Hepatocyte (in vitro differentiated cells): Measurements from ENCODE around the gene PLCL1. TPM values are rescaled to one million over a fixed set of nuclear protein-coding genes. Genes with fewer than 3 reads are reported as not detected.
A peak's percentile ranks its signal among the peaks of the same experiment; 100 is the strongest.

ENCODE experiments used
- DNase-seq: peaks from one replicate; pipeline ENCODE4 v3.0.0-alpha.2; 2016; ENCODE audit warnings: low spot score
- H2AFZ ChIP-seq: fragments of 200-600 bp; sonication (generic); 2 replicates; pipeline ENCODE4 v1.6.0; 2016; ENCODE audit warnings: antibody characterized with exemption, mild to moderate bottlenecking
- H3K27ac ChIP-seq: fragments of 200-600 bp; sonication (generic); 2 replicates; pipeline ENCODE4 v1.5.1; 2016; ENCODE audit warnings: mild to moderate bottlenecking
- H3K27me3 ChIP-seq: fragments of 200-600 bp; sonication (generic); 2 replicates; pipeline ENCODE4 v1.6.1; 2016
- H3K36me3 ChIP-seq: fragments of 200-600 bp; sonication (generic); replicated peaks from 2 replicates; pipeline ENCODE4 v1.5.1; 2016; ENCODE audit warnings: low read depth; ENCODE audit not compliant: insufficient read depth
- H3K4me1 ChIP-seq: fragments of 200-600 bp; sonication (generic); 2 replicates; pipeline ENCODE4 v1.5.1; 2016; ENCODE audit warnings: mild to moderate bottlenecking, moderate library complexity; ENCODE audit not compliant: insufficient read depth
- H3K4me2 ChIP-seq: fragments of 200-600 bp; sonication (generic); 2 replicates; pipeline ENCODE4 v1.6.0; 2016
- H3K4me3 ChIP-seq: fragments of 200-600 bp; sonication (generic); 2 replicates; pipeline ENCODE4 v1.5.1; 2016; ENCODE audit warnings: mild to moderate bottlenecking
- H3K79me2 ChIP-seq: fragments of 200-600 bp; sonication (generic); 2 replicates; pipeline ENCODE4 v1.6.0; 2017; ENCODE audit warnings: mild to moderate bottlenecking
- H3K9me2 ChIP-seq: fragments of 200-600 bp; sonication (generic); replicated peaks from 2 replicates; pipeline ENCODE4 v1.6.0; 2017; ENCODE audit warnings: mild to moderate bottlenecking; ENCODE audit not compliant: insufficient read depth
- H3K9me3 ChIP-seq: fragments of 200-600 bp; sonication (generic); 2 replicates; pipeline ENCODE4 v1.5.1; 2016; ENCODE audit warnings: low read depth, mild to moderate bottlenecking
- H4K20me1 ChIP-seq: fragments of 200-600 bp; sonication (generic); 2 replicates; pipeline ENCODE4 v1.6.0; 2016; ENCODE audit warnings: mild to moderate bottlenecking; ENCODE audit not compliant: insufficient read depth, poor library complexity, severe bottlenecking
- EZH2 ChIP-seq: fragments of 200-600 bp; sonication (generic); IDR thresholded peaks from 2 replicates; pipeline ENCODE4 v1.6.1; 2016; ENCODE audit warnings: antibody characterized with exemption, mild to moderate bottlenecking, borderline replicate concordance
- EZH2phosphoT487 ChIP-seq: fragments of 200-600 bp; sonication (generic); IDR thresholded peaks from one replicate; pipeline ENCODE4 v1.6.1; 2018; ENCODE audit warnings: antibody characterized with exemption, mild to moderate bottlenecking, low read depth, moderate library complexity; ENCODE audit not compliant: unreplicated experiment, severe bottlenecking
- WGBS: methylation state at CpG from one replicate; pipeline ENCODE4 v1.1.6; 2016; ENCODE audit warnings: low lambda C conversion rate; ENCODE audit errors: missing lambda C conversion rate; 5-methylcytosine and 5-hydroxymethylcytosine counted together
- polyA plus RNA-seq: library from polyadenylated mRNA; unstranded; fragments of >200 nt; fragmentation: Nextera tagmentation; extraction: Ambion mirVana; gene quantifications from 2 replicates; pipeline ENCODE4 v1.2.1, GENCODE V29; 2016
- total RNA-seq: library from RNA; depleted of rRNA; stranded (reverse); fragments of >200 nt; gene quantifications from 2 replicates; pipeline ENCODE4 v1.2.3, GENCODE V29; 2014
- TF ChIP-seq, protein P1 (sequence below): fragments of 200-600 bp; sonication (generic); IDR thresholded peaks from 2 replicates; pipeline ENCODE4 v1.5.1; 2016; ENCODE audit warnings: antibody characterized with exemption, mild to moderate bottlenecking; ENCODE audit not compliant: poor library complexity

PLCL1 gene
- total and polyA plus RNA-seq, 2 experiments from 2014 or later = 0.37 to 2.4 TPM

DNA sequence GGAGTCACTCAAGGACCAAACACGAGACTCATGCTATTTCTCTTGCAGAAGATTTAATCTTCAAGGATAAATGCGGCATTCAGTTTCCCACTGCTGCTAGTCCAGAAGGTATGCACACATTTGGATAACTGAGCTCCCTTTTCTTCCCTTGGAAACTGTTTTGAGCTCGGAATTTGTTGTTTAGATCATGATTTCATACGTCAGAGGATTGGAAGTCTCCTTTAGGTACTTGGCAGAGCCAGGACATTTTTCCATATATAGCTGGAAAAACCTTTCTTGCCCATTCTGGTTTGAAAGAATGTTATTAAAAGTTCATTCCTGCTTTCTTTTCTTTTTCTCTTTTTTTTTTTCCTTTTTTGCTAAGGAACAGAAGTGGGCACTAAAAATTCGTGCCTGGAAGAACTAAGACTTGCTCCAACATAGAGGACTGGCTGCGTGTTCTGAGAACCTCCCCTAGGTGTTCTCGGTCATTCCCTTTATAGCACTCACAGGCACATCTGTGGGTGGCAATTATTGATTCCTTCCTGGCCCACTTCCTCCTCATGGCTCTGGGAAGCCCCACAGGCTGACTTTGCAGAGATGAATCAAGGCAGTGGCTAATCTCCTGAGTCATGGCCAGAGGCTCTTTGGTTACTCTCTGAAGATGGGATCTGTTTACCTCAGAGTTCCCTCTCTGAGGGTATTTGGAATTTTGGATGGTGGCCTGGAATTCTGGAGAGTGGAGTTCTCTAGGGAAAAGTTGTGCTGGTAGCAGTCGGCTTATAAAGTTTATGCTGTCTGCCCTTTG lies 104.8 kb downstream of the PLCL1 start:
- 71% methylated on average over 8 of the region's 8 CpGs for WGBS
- TF ChIP-seq EZH2phosphoT487 (no peak), EZH2 (no peak)
- TF ChIP-seq, protein P1, sequence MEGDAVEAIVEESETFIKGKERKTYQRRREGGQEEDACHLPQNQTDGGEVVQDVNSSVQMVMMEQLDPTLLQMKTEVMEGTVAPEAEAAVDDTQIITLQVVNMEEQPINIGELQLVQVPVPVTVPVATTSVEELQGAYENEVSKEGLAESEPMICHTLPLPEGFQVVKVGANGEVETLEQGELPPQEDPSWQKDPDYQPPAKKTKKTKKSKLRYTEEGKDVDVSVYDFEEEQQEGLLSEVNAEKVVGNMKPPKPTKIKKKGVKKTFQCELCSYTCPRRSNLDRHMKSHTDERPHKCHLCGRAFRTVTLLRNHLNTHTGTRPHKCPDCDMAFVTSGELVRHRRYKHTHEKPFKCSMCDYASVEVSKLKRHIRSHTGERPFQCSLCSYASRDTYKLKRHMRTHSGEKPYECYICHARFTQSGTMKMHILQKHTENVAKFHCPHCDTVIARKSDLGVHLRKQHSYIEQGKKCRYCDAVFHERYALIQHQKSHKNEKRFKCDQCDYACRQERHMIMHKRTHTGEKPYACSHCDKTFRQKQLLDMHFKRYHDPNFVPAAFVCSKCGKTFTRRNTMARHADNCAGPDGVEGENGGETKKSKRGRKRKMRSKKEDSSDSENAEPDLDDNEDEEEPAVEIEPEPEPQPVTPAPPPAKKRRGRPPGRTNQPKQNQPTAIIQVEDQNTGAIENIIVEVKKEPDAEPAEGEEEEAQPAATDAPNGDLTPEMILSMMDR = no peak
- H4K20me1 ChIP-seq = no peaks in the 10 kb centered on the region
- H3K27ac ChIP-seq = peak overlapping the region; percentile 22
- H2AFZ ChIP-seq = no peak overlapping the region
- H3K4me3 ChIP-seq = no peak overlapping the region
- H3K27me3 ChIP-seq = no peaks in the 10 kb centered on the region
- no peak overlapping the region for H3K4me2 ChIP-seq
- H3K9me2 ChIP-seq = no peaks in the 10 kb centered on the region
- DNase-seq = peak; percentile 11
- no peaks in the 10 kb centered on the region for H3K79me2 ChIP-seq
- no peaks in the 10 kb centered on the region for H3K9me3 ChIP-seq
- H3K4me1 ChIP-seq = no peaks in the 10 kb centered on the region
- H3K36me3 ChIP-seq = no peaks in the 10 kb centered on the region

DNA sequence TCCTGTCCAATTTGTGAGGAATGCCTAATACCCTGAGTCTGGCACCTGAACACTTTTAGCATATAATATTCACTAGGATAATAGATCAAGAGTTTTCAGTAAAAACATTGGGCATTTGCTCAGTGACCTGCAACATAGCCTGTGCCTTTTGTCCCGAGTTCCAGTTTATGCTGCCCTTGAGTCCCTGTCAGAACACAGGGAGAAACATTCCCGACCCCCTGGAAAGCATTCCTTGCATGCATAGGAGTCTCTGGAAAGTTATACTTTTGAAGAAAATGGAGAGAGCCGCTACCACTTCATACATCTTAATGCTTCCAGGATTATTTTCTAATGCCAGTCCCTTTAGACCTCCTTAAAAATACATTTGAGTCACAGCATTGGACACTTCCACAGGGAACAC lies 107.3 kb downstream of the PLCL1 start:
- Histone ChIP-seq H3K79me2 (no peaks in the 10 kb centered on the region), H3K9me2 (no peaks in the 10 kb centered on the region), H3K36me3 (no peaks in the 10 kb centered on the region), H3K4me2 (no peak overlapping the region), H3K27ac (no peak overlapping the region), H3K27me3 (no peaks in the 10 kb centered on the region), H3K9me3 (no peaks in the 10 kb centered on the region), H4K20me1 (no peaks in the 10 kb centered on the region), H3K4me1 (no peaks in the 10 kb centered on the region), H3K4me3 (no peak overlapping the region), H2AFZ (no peak overlapping the region)
- WGBS = 60% methylated on average over 3 of the region's 3 CpGs
- DNase-seq = no peak
- TF ChIP-seq, protein P1 = no peak
- TF ChIP-seq EZH2phosphoT487 (no peak), EZH2 (no peak)

DNA sequence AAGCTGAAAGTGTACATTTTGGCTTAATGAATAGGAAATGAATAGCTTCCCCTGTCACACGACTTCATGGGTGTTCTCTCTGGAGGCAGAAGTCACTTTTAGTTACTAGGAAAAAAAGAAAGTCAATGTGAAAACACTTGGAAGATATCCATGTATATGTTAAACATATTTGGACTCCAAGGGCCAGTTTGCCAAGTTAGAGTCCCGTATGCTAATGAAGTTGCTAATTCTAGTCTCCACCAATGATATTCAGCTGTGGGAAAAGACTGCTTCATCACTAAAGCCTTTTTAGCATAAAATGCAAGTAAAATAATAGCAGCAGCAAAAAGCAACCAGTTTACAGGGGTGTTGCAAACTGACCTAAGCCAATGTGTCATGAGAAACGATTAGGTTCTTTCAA lies 108.7 kb downstream of the PLCL1 start:
- no peak for DNase-seq
- Histone ChIP-seq H4K20me1 (no peaks in the 10 kb centered on the region), H3K79me2 (no peaks in the 10 kb centered on the region), H2AFZ (no peak overlapping the region), H3K36me3 (no peaks in the 10 kb centered on the region), H3K4me1 (no peaks in the 10 kb centered on the region), H3K4me3 (no peak overlapping the region), H3K27ac (no peak overlapping the region), H3K9me3 (no peaks in the 10 kb centered on the region), H3K4me2 (no peak overlapping the region), H3K9me2 (no peaks in the 10 kb centered on the region), H3K27me3 (no peaks in the 10 kb centered on the region)
- WGBS = 69% methylated on average over 3 of the region's 3 CpGs
- TF ChIP-seq EZH2phosphoT487 (no peak), EZH2 (no peak)
- TF ChIP-seq, protein P1 = no peak
